WTC11 (cell line): ENCODE results near the gene HLCS. TPM values are rescaled to one million over a fixed set of nuclear protein-coding genes. Genes with fewer than 3 reads are reported as not detected.

Source experiments
- ATAC-seq: fragments of 200-7000 bp; cut with Tn5 transposase; 2 replicates; pipeline ENCODE4 v1.10.0; 2021; ENCODE audit warnings: mild to moderate bottlenecking, moderate library complexity
- CTCF ChIA-PET: fragments of 300-600 bp; sonication (Branson Sonifier 250); formaldehyde crosslinking; loops from one replicate; lab custom pipeline; 2021; ENCODE audit warnings: antibody characterized with exemption; lab: Charles Lee
- POLR2A ChIA-PET: fragments of 350-600 bp; sonication (Branson Sonifier 250); formaldehyde crosslinking; loops from one replicate; lab custom pipeline; 2021; ENCODE audit warnings: antibody characterized with exemption; lab: Charles Lee
- DNase-seq: peaks from one replicate; pipeline ENCODE4 v3.0.0; 2021; ENCODE audit warnings: low spot score
- H3K27ac Mint-ChIP-seq: 2 replicates; pipeline ENCODE4 v1.8.0; 2021; ENCODE audit warnings: mixed read lengths
- H3K27me3 Mint-ChIP-seq: 2 replicates; pipeline ENCODE4 v1.8.0; 2021; ENCODE audit warnings: low read depth, mild to moderate bottlenecking, moderate library complexity, mixed read lengths
- H3K36me3 Mint-ChIP-seq: 2 replicates; pipeline ENCODE4 v1.8.0; 2021; ENCODE audit warnings: mixed read lengths
- H3K4me1 Mint-ChIP-seq: 2 replicates; pipeline ENCODE4 v1.8.0; 2022; ENCODE audit warnings: mixed read lengths
- H3K4me3 Mint-ChIP-seq: 2 replicates; pipeline ENCODE4 v1.8.0; 2021; ENCODE audit warnings: mild to moderate bottlenecking, moderate library complexity, mixed read lengths
- H3K9me3 Mint-ChIP-seq: 2 replicates; pipeline ENCODE4 v1.8.0; 2021; ENCODE audit warnings: mixed read lengths
- ATF3 ChIP-seq: sonication (generic); formaldehyde crosslinking; conservative IDR thresholded peaks from 2 replicates; pipeline ENCODE4 v1.8.1; 2022; ENCODE audit warnings: mild to moderate bottlenecking, missing genetic modification reagents
- CBFB ChIP-seq: sonication (generic); formaldehyde crosslinking; IDR thresholded peaks from 2 replicates; pipeline ENCODE4 v1.8.1; 2022; ENCODE audit warnings: mild to moderate bottlenecking, low read depth, missing genetic modification reagents
- CDX4 ChIP-seq: fragments of 250-450 bp; sonication (Bioruptor Pico); IDR thresholded peaks from 2 replicates; pipeline ENCODE4 v1.9.0; 2021; ENCODE audit warnings: moderate library complexity, mild to moderate bottlenecking, inconsistent platforms, borderline replicate concordance
- CREB1 ChIP-seq: sonication (generic); formaldehyde crosslinking; IDR thresholded peaks from 2 replicates; pipeline ENCODE4 v1.8.0; 2023; ENCODE audit warnings: mild to moderate bottlenecking, missing genetic modification reagents
- ESRRA ChIP-seq: sonication (generic); formaldehyde crosslinking; IDR thresholded peaks from 2 replicates; pipeline ENCODE4 v1.8.1; 2022; ENCODE audit warnings: mild to moderate bottlenecking, missing genetic modification reagents, borderline replicate concordance
- GABPB1 ChIP-seq: sonication (generic); formaldehyde crosslinking; IDR thresholded peaks from 2 replicates; pipeline ENCODE4 v1.8.1; 2023; ENCODE audit warnings: mild to moderate bottlenecking, missing genetic modification reagents
- IRF2 ChIP-seq: sonication (generic); formaldehyde crosslinking; IDR thresholded peaks from 2 replicates; pipeline ENCODE4 v1.8.0; 2022; ENCODE audit warnings: low read depth, missing genetic modification reagents, borderline replicate concordance
- NR1H2 ChIP-seq: sonication (generic); formaldehyde crosslinking; IDR thresholded peaks from 2 replicates; pipeline ENCODE4 v1.9.0; 2021; ENCODE audit warnings: mild to moderate bottlenecking, moderate library complexity, missing genetic modification reagents
- PRDM15 ChIP-seq: sonication (generic); formaldehyde crosslinking; IDR thresholded peaks from 2 replicates; pipeline ENCODE4 v1.8.0; 2022; ENCODE audit warnings: missing genetic modification reagents
- RELA ChIP-seq: sonication (generic); formaldehyde crosslinking; IDR thresholded peaks from 2 replicates; pipeline ENCODE4 v1.8.1; 2022; ENCODE audit warnings: missing genetic modification reagents, mild to moderate bottlenecking, borderline replicate concordance
- RORB ChIP-seq: fragments of 250-450 bp; sonication (Bioruptor Pico); IDR thresholded peaks from 2 replicates; pipeline ENCODE4 v1.9.0; 2021; ENCODE audit warnings: mild to moderate bottlenecking
- SMAD3 ChIP-seq: sonication (generic); formaldehyde crosslinking; IDR thresholded peaks from 2 replicates; pipeline ENCODE4 v1.8.0; 2022; ENCODE audit warnings: missing genetic modification reagents, mild to moderate bottlenecking, borderline replicate concordance
- TEAD1 ChIP-seq: sonication (generic); formaldehyde crosslinking; IDR thresholded peaks from 2 replicates; pipeline ENCODE4 v1.8.0; 2022; ENCODE audit warnings: mild to moderate bottlenecking, missing genetic modification reagents
- TP53 ChIP-seq: sonication (generic); formaldehyde crosslinking; IDR thresholded peaks from 2 replicates; pipeline ENCODE4 v1.8.1; 2023; ENCODE audit warnings: mild to moderate bottlenecking, missing genetic modification reagents
- USF1 ChIP-seq: sonication (generic); formaldehyde crosslinking; IDR thresholded peaks from 2 replicates; pipeline ENCODE4 v1.8.0; 2022; ENCODE audit warnings: mild to moderate bottlenecking, missing genetic modification reagents
- ZNF317 ChIP-seq: sonication (generic); formaldehyde crosslinking; IDR thresholded peaks from 2 replicates; pipeline ENCODE4 v1.8.1; 2023; ENCODE audit warnings: low read depth, mild to moderate bottlenecking, moderate library complexity, missing genetic modification reagents, borderline replicate concordance
- ZNF425 ChIP-seq: fragments of 250-450 bp; sonication (Bioruptor Pico); conservative IDR thresholded peaks from 2 replicates; pipeline ENCODE4 v1.9.0; 2021; ENCODE audit warnings: mild to moderate bottlenecking
- ZNF512 ChIP-seq: sonication (generic); formaldehyde crosslinking; IDR thresholded peaks from 2 replicates; pipeline ENCODE4 v1.8.1; 2022; ENCODE audit warnings: missing genetic modification reagents, borderline replicate concordance
- ZNF671 ChIP-seq: fragments of 250-450 bp; sonication (Bioruptor Pico); IDR thresholded peaks from 2 replicates; pipeline ENCODE4 v1.8.0; 2021; ENCODE audit warnings: mild to moderate bottlenecking
- total RNA-seq: library from RNA; stranded (reverse); gene quantifications from 3 replicates; pipeline ENCODE4 v1.2.3, GENCODE V29; 2021

HLCS gene
- total RNA-seq, 1 experiment from 2014 or later, result 9.3 TPM

- TF ChIP-seq ZNF317 (CRISPR knock-in tag) (no peak), PRDM15 (no peak), CREB1 (CRISPR knock-in tag) (no peak), ZNF512 (no peak), GABPB1 (CRISPR knock-in tag) (no peak), SMAD3 (CRISPR knock-in tag) (no peak), TEAD1 (CRISPR knock-in tag) (no peak), ESRRA (CRISPR knock-in tag) (no peak), NR1H2 (CRISPR knock-in tag) (no peak), USF1 (CRISPR knock-in tag) (no peak), IRF2 (CRISPR knock-in tag) (no peak), ZNF671 (CRISPR knock-in tag) (no peak), RELA (CRISPR knock-in tag) (no peak), CDX4 (CRISPR knock-in tag) (no peak), ATF3 (CRISPR knock-in tag) (no peak), TP53 (CRISPR knock-in tag) (no peak), CBFB (CRISPR knock-in tag) (no peak), RORB (CRISPR knock-in tag) (no peak), ZNF425 (CRISPR knock-in tag) (no peak)
- TF ChIP-seq, all 79 proteins: peak for 0
- Mint-ChIP-seq H3K4me3 (no peak overlapping the region), H3K27ac (no peak overlapping the region), H3K4me1 (peaks cover 19% of the 10 kb centered on the region), H3K27me3 (no peaks in the 10 kb centered on the region), H3K9me3 (peaks cover 7% of the 10 kb centered on the region), H3K36me3 (no peaks in the 10 kb centered on the region)
- ChIA-PET CTCF (no interaction called here), POLR2A (no interaction called here)
- DNase-seq (no peak), ATAC-seq (no peak)
Observed at GRCh38 chr21:36909901-36910561, 56.4 kb downstream of the HLCS start.
